ENCODE data around the gene SELENOI. TPM values are rescaled to one million over a fixed set of nuclear protein-coding genes. Genes with fewer than 3 reads are reported as not detected.

SELENOI gene
- total and polyA plus RNA-seq, 10 of the 15 experiments (the other 5 are each of a cell fraction or from before 2014, with no cell fraction given) = 5.2 to 31.4 (median 17.4) TPM

DNA sequence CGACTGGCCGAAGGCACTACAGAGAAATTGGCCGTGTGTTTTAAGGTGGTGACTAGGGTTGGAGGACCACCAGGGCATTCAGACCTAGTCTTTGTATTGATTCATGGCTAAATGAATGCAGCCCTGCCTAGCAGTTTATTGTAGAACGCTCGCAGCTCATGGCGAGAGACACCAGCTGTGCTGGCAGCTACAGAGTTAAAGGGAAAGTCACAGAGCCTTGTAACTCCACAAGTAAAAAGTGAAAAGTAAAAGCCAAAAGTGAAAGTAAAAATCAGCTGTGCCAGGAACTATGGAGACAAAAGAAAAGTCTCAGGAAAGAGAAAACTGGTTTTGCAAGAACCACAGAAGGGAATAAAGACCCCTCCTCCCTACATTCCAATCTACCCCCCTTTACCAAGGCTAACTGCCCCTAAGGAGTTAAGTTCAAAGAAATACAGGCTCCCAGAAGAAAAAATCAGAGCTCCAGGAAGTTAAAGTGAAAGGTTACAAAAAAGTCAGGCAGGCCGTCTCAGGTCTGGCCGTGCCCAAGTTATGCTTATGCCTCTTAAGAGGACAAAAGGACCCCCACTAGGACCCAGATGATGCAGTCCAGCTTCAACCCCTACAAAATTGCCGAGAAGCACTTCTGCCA, 46.4 kb upstream of the SELENOI start:
- Histone ChIP-seq H3K27ac (ENCODE audit: control insufficient read depth, insufficient read depth) (peak overlapping the region; percentile 38), H3K4me2 (ENCODE audit: control insufficient read depth, insufficient read depth) (peak overlapping the region; percentile 96), H3K9ac (ENCODE audit: control insufficient read depth, insufficient read depth, low read length) (peak overlapping the region; percentile 58), H2AFZ (ENCODE audit: control insufficient read depth, low read depth, low read length) (peak overlapping the region; percentile 78), H4K20me1 (ENCODE audit: control insufficient read depth, insufficient read depth) (no peaks in the 10 kb centered on the region), H3K36me3 (ENCODE audit: control insufficient read depth in 2 of 2, insufficient read depth in 2 of 2, low read length in 1 of 2) (no peaks in the 10 kb centered on the region), H3K9me3 (replicated peaks; ENCODE audit: control insufficient read depth, insufficient read depth, low read length) (no peaks in the 10 kb centered on the region), H3K79me2 (ENCODE audit: control insufficient read depth, insufficient read depth, low read length) (no peaks in the 10 kb centered on the region), H3K27me3 (replicated peaks in 1 of 2; ENCODE audit: control insufficient read depth in 2 of 2, insufficient read depth in 2 of 2, low read length in 1 of 2) (no peaks in the 10 kb centered on the region), H3K4me1 (ENCODE audit: control insufficient read depth, insufficient read depth, low read length) (peaks cover 4% of the 10 kb centered on the region; the same call in 1 of the 2 replicates), H3K4me3 (peak overlapping the region; percentile 57)
- in situ Hi-C loops (cut with MboI) (no loop called here), intact Hi-C loops (cut with micrococcal nuclease; ENCODE audit: unreplicated experiment) (no loop called here)
- ATAC-seq (peak; percentile 73), DNase-seq (ENCODE audit: low read depth, low spot score) (peak; percentile 12), FAIRE-seq (peak; percentile 86)
- TF ChIP-seq, protein P1, sequence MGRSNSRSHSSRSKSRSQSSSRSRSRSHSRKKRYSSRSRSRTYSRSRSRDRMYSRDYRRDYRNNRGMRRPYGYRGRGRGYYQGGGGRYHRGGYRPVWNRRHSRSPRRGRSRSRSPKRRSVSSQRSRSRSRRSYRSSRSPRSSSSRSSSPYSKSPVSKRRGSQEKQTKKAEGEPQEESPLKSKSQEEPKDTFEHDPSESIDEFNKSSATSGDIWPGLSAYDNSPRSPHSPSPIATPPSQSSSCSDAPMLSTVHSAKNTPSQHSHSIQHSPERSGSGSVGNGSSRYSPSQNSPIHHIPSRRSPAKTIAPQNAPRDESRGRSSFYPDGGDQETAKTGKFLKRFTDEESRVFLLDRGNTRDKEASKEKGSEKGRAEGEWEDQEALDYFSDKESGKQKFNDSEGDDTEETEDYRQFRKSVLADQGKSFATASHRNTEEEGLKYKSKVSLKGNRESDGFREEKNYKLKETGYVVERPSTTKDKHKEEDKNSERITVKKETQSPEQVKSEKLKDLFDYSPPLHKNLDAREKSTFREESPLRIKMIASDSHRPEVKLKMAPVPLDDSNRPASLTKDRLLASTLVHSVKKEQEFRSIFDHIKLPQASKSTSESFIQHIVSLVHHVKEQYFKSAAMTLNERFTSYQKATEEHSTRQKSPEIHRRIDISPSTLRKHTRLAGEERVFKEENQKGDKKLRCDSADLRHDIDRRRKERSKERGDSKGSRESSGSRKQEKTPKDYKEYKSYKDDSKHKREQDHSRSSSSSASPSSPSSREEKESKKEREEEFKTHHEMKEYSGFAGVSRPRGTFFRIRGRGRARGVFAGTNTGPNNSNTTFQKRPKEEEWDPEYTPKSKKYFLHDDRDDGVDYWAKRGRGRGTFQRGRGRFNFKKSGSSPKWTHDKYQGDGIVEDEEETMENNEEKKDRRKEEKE (IDR thresholded peaks at IDR 0.05) = no peak
- TF ChIP-seq NR2C1 (IDR thresholded peaks at IDR 0.05) (no peak), MXI1 (IDR thresholded peaks at IDR 0.05; ENCODE audit: low read depth, low read length) (no peak), ZNF217 (IDR thresholded peaks at IDR 0.05) (no peak), ZNF622 (IDR thresholded peaks at IDR 0.05) (no peak)
- ChIA-PET SMC1A (ENCODE audit: uncharacterized antibody, unreplicated experiment) (interaction anchor here (0.6 to 3.0 kb wide), 7 partner anchors 17 to 62 kb away, joined by 3 to 10 read pairs (median 8); partner anchors contain the start of genes ADGRF3, HADHA, HADHB and SELENOI), POLR2A (interaction anchor here (0.7 to 2.7 kb wide), 4 partner anchors 28 to 449 kb away, joined by 3 to 24 read pairs (median 5); partner anchors contain the start of genes HADHA and HADHB), CTCF (interaction anchor here (0.7 to 1.5 kb wide), 4 partner anchors 10 to 1156 kb away, joined by 3 to 6 read pairs (median 4); no protein-coding TSS in a partner anchor), RAD21 (ENCODE audit: unreplicated experiment) (interaction anchor here (0.7 to 1.6 kb wide), 4 partner anchors 14 to 58 kb away, joined by 3 to 11 read pairs (median 4); partner anchors contain the start of genes HADHA and HADHB)
- BruUV-seq (replicated peaks) = no TSS peak
- 29% methylated on average over 9 of the region's 9 CpGs for WGBS (ENCODE audit: insufficient coverage, insufficient replicate concordance, low lambda C conversion rate, missing lambda C conversion rate)
